ENCODE data around the gene ANKRD16.

Gene ANKRD16

GRCh38 chr10:5888843-5889623 lies 660 bp downstream of the ANKRD16 start:
- no peak for TF ChIP-seq SPI1 (IDR thresholded peaks at IDR 0.05; ENCODE audit: borderline replicate concordance, low read depth)
- no peak for TF ChIP-seq POLR2AphosphoS5 (IDR thresholded peaks at IDR 0.05; ENCODE audit: low read depth)
- TF ChIP-seq CTCF (IDR thresholded peaks at IDR 0.05; ENCODE audit: insufficient read depth, low read length): no peak
- TF ChIP-seq REST (IDR thresholded peaks at IDR 0.05; ENCODE audit: insufficient replicate concordance, low read depth): no peak
- TF ChIP-seq GABPA (IDR thresholded peaks at IDR 0.05; ENCODE audit: low read depth): no peak
- Histone ChIP-seq H3K27me3 (ENCODE audit: insufficient read depth, poor library complexity, severe bottlenecking) (no peaks in the 10 kb centered on the region), H3K27ac (replicated peaks) (peak overlapping the region; percentile 81), H3K4me3 (replicated peaks; ENCODE audit: insufficient read depth, low read length) (peak overlapping the region; percentile 54)
- DNase-seq (ENCODE audit: low read depth in 1 of 2, low spot score in 1 of 2): no peak

GRCh38 chr10:5888351-5888750 lies 1.3 kb downstream of the ANKRD16 start:
- no peak for TF ChIP-seq SPI1 (IDR thresholded peaks at IDR 0.05; ENCODE audit: borderline replicate concordance, low read depth)
- TF ChIP-seq CTCF (IDR thresholded peaks at IDR 0.05; ENCODE audit: insufficient read depth, low read length): no peak
- TF ChIP-seq REST (IDR thresholded peaks at IDR 0.05; ENCODE audit: insufficient replicate concordance, low read depth): no peak
- TF ChIP-seq POLR2AphosphoS5 (IDR thresholded peaks at IDR 0.05; ENCODE audit: low read depth): no peak
- DNase-seq (ENCODE audit: low read depth in 1 of 2, low spot score in 1 of 2): peak in 1 of 2 experiments; percentile 26
- peak overlapping the region; percentile 54 for H3K4me3 ChIP-seq (replicated peaks; ENCODE audit: insufficient read depth, low read length)
- no peak overlapping the region for H3K27ac ChIP-seq (replicated peaks)
- H3K27me3 ChIP-seq (ENCODE audit: insufficient read depth, poor library complexity, severe bottlenecking): no peaks in the 10 kb centered on the region

- DNase-seq (ENCODE audit: low read depth in 1 of 2, low spot score in 1 of 2): no peak
- Histone ChIP-seq H3K27ac (replicated peaks) (no peak overlapping the region), H3K27me3 (ENCODE audit: insufficient read depth, poor library complexity, severe bottlenecking) (no peaks in the 10 kb centered on the region), H3K4me3 (replicated peaks; ENCODE audit: insufficient read depth, low read length) (no peak overlapping the region)
- TF ChIP-seq POLR2AphosphoS5 (IDR thresholded peaks at IDR 0.05; ENCODE audit: low read depth) (no peak), GABPA (IDR thresholded peaks at IDR 0.05; ENCODE audit: low read depth) (no peak), SPI1 (IDR thresholded peaks at IDR 0.05; ENCODE audit: borderline replicate concordance, low read depth) (no peak), REST (IDR thresholded peaks at IDR 0.05; ENCODE audit: insufficient replicate concordance, low read depth) (no peak), CTCF (IDR thresholded peaks at IDR 0.05; ENCODE audit: insufficient read depth, low read length) (no peak)
Observed at GRCh38 chr10:5887641-5888040, 2.1 kb downstream of the ANKRD16 start.

Measured in HL-60 (cell line).